GM21381 (cell line): ENCODE measurements around the gene UGT2B28.
"Not testable (repeated sequence)": the region's sequence is repeated elsewhere in the genome, so short reads cannot be mapped to it uniquely, and the experiment has no call there.

Experiments
- ATAC-seq: cut with Tn5 transposase; IDR thresholded peaks from one replicate; pipeline ENCODE4 v1.9.1; 2021; ENCODE audit warnings: mild to moderate bottlenecking, moderate library complexity; ENCODE audit not compliant: unreplicated experiment

Gene UGT2B28

DNA sequence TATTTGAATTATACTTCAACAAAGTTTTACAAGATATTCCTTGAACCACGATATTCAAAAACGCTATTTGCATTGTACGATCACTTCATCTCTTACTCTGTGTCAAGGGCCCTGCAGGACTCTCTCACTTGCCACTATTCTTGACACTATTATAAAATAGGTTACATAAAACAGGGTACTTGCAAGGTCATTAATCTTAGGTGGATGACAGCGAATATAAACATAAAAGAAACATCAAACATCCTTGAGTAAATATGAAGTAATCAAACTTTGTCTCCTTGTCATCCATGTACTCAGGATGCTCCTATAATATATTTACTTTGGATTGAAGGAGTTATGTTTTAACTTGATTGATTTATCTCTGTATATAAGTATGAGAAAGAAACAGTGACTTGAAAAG, at the start of gene UGT2B28:
UGT2B28 (plus strand) TSS at position 395 of the 400 bp plus-strand sequence. CDS start 26 bp downstream, outside the sequence.
- not testable (repeated sequence) for ATAC-seq

DNA sequence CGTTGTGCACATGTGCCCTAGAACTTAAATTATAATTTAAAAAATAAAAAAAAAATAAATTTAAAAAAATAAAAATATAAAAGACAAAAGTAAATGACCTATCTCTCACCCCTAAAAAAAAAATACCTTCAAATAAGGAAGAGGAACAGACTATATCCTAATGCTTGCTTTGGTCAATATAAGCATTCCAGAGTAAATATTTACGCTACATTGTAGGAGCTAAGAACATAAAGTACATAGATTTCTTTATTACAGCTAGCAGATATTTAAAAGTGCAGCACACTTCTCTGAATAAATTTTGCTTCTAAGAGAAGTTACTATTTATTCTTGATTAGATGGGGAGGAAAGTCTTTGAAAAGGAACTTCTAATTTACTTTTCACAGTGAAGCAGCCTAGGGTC, 41.2 kb upstream of the UGT2B28 start:
- no peak for ATAC-seq

- no peak for ATAC-seq
Measured at GRCh38 chr4:69239557-69240168, 40.6 kb upstream of the UGT2B28 start.

DNA sequence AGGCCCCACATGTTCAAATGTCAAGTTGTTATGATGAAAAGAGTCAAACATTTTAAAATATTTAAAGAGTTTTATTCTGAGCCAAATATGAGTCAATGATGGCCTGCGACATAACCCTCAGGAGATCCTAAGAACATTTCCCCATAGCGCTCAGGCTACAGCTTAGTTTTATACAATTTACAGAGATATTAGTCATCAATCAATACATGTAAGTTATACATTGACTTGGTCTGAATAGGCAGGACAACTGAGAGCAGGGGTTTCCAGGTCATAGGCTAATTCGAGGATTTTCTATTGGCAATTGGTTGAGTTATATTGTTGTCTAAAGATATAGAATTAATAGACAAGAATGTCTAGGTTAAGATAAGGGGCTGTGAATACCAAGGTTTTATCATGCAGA, 39.5 kb upstream of the UGT2B28 start:
- ATAC-seq = not testable (repeated sequence)

- ATAC-seq = not testable (repeated sequence)
Measured at GRCh38 chr4:69241746-69242145, 38.5 kb upstream of the UGT2B28 start.

DNA sequence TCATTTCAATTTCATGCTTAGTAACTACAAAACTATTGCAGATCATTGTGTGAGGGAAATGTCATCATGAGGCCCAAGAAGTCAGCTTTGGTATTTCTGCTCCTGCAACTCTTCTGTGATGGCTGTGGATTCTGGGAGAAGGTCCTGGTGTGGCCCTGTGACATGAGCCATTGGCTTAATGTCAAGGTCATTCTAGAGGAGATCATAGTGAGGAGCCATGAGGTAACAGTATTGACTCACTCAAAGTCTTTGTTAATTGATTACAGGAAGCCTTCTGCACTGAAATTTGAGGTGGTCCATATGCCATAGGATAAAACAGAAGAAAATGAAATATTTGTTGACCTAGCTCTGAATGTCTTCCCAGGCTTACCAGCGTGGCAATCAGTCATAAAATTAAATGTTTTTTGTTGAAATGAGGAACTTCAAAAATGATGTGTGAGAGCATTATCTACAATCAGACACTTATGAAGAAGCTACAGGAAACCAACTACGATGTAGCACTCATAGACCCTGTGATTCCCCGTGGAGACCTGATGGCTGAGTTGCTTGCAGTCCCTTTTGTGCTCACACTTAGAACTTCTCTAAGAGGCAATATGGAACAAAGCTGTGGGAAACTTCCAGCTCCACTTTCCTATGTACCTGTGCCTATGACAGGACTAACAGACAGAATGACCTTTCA, 37.6 kb upstream of the UGT2B28 start:
- not testable (repeated sequence) for ATAC-seq

- ATAC-seq = not testable (repeated sequence)
Measured at GRCh38 chr4:69250884-69251283, 29.4 kb upstream of the UGT2B28 start.

- not testable (repeated sequence) for ATAC-seq
Measured at GRCh38 chr4:69253147-69253772, 27.0 kb upstream of the UGT2B28 start.

- not testable (repeated sequence) for ATAC-seq
Measured at GRCh38 chr4:69268612-69269011, 11.7 kb upstream of the UGT2B28 start.

DNA sequence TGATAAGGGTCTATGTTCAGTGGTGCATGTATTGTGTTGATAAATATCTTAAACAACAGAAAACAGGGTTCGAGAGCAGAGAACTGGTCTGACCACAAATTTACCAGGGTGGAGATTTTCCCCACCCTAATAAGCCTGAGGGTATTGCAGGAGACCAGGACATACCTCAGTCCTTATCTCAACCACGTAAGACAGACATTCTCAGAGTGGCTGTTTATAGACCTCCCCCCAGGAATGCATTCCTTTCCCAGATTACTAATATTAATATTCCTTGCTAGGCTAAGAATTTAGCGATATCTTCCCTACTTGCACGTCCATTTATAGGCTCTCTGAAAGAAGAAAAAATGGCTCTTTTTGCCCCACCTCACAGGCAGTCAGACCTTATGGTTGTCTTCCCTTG, 16.1 kb downstream of the UGT2B28 start:
- ATAC-seq = not testable (repeated sequence)

DNA sequence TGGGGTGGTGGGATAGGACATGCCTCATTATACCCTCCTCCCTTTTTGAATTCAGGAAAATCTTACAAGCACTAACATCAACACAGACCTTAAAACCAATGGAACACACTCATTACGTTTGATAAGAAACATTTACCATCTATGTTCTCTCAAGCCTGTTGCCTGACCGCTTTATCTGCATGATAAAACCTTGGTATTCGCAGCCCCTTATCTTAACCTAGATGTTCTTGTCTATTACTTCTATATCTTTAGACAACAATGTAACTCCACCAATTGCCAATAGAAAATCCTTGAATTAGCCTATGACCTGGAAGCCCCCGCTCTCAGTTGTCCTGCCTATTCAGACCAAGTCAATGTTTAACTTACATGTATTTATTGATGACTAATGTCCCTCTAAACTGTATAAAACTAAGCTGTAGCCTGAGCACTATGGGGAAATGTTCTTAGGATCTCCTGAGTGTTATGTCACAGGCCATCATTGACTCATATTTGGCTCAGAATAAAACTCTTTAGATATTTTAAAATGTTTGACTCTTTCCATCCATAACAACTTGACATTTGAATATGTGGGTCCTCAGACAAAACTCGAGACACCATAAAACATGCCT, 28.3 kb downstream of the UGT2B28 start:
- not testable (repeated sequence) for ATAC-seq

DNA sequence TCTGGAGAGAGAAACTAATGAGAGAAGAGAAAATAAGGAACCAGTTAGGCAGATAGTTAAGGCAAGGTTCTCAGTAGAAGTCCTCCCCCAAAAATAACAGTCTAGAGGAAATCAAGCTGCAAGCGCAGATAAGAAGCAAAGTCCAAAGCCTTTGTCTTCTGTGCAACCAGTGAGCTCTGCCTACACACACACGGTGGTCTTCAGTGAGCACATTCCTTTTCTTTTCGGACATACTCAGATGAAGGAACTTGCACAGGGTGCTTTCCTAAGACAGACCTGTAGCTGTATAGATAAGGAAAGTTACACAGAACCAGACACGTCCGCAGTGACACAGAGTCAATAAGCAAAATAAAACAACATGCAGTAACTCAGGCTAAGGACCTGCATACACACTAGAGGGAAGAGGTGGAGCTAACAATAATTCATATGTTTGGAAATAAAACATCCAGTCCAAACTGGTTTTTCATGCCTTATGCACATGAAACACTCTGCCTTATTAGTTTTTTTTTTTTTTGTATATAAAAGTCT, 29.3 kb downstream of the UGT2B28 start:
- not testable (repeated sequence) for ATAC-seq

- ATAC-seq = not testable (repeated sequence)
Measured at GRCh38 chr4:69310262-69310661, 30.0 kb downstream of the UGT2B28 start.

GRCh38 chr4:69317669-69318298, 37.5 kb downstream of the UGT2B28 start:
- peak; percentile 68 for ATAC-seq

DNA sequence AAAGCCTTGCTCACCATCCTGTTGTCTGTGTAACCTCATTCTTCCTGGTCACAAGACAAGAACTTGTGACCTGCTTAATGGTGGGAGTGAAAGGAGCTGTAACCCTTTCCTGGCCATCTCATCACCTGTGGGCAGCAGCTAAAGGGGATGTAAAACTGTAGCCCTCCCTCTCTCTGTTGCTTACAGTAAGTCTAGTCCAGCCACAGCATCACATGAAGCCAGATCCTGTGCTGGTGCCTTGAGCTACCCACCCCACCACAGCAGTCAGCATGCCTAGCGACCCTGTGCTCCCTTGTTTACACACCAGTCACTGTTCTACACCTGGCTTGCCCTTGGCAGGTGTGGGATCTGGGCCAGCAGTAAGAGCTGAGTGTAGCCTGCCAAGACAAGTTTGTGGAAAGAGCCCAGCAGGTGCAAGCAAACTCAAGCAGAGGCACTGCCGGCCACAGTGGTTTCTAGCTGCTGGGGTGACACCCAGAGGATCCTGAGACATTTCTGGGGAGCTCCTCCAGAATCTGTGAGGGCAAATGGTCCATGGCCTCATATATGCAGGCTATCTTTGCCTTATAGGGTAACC, 41.0 kb downstream of the UGT2B28 start:
- ATAC-seq = no peak

GRCh38 chr4:69322055-69322454, 41.8 kb downstream of the UGT2B28 start:
- no peak for ATAC-seq

- no peak for ATAC-seq
Measured at GRCh38 chr4:69323284-69323683, 43.0 kb downstream of the UGT2B28 start.

DNA sequence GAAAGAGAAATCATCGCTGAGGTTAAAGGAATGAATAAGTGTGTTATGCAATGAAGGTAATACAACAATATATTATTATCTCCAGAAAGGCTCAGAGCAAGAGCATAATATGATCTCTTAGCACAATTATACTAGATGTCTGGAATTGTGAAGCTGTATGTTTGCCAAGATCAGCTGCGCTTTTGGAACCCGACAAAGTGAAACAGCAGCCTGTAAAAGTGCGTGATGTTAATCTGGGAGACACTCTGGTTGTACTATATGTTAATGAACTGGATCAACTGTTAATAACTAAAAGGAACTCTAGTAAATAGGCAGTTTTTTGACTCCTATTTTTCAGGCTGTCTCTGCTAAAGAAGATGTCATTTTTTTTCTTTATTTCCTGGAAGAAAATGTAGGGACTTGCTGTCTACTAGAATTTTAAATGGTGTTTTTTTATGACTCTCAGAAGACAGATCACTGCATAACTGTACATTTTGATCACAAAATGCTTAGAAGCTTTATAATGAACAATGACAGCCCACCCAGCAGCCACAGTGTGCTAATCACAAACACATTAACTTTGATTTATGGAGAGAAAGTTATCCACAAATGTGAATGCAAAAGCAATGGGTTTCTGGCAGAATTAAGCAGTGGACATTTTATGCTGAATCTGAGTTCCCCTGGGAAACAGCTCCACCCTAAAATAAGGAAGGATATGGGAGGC, 50.2 kb downstream of the UGT2B28 start:
- no peak for ATAC-seq

DNA sequence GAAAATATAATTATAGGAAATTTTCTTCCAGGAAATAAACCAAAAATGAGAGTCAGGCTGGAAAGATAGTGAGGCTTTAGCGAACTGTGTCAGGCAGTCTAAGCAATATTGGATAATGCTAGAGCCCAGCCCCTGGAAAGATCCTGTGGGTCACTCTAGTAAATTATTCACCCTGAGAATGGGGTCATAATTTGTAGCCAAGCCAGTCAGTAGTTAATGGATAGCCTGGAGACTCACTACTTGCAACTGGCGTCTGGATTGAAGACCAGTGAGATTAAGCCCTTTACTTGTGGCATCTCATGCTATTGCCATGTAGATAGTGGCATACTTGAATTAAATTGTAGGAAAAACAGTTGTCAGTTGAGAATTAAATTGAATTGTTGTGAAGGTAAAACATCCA, 51.0 kb downstream of the UGT2B28 start:
- ATAC-seq = not testable (repeated sequence)

GRCh38 chr4:69335485-69335884, 55.2 kb downstream of the UGT2B28 start:
- not testable (repeated sequence) for ATAC-seq
